HG02588 (cell line): ENCODE data around the gene ASCC1.

Experiments
- ATAC-seq: cut with Tn5 transposase; IDR thresholded peaks from one replicate; pipeline ENCODE4 v1.9.1; 2021; ENCODE audit warnings: mild to moderate bottlenecking, moderate library complexity; ENCODE audit not compliant: unreplicated experiment

ASCC1 gene

DNA sequence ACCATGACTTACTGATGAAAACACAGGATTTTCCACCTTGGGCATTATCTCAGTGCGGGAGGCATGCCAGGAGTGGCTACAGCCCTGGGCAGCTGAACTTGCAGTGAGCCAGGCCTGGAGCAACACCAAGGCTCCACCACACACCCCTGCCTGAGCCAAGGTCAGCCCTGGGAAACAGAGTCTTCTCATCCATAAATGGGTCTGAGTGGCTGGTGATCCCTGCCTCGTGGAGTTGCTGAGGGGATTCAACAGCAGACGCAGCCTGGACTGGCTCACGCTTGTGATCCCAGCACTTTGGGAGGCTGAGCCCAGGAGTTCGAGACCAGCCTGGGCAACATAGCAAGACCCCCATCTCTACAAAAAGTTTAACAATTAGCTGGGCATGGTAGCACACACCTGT lies 160.0 kb downstream of the ASCC1 start:
- no peak for ATAC-seq

DNA sequence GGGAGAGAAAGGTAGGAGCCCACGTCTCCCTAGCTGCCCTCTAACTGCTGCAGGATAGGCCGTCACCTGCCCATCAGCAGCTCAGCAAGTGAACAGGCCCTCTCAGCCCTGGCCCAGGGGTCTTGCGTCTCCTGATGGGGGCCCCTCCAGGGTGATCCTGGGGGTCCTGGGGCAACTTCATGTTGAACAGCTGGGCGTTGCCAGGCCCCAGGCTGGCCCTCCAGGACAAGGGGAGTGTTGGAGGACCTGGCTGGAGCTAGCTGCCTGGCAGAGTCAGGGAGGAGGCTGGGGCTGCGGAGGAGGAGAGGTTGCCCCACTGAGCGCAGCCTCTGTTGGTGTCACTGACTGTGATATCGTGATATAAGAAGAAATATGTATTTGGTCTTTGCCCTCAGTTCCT lies 162.4 kb downstream of the ASCC1 start:
- ATAC-seq = no peak

DNA sequence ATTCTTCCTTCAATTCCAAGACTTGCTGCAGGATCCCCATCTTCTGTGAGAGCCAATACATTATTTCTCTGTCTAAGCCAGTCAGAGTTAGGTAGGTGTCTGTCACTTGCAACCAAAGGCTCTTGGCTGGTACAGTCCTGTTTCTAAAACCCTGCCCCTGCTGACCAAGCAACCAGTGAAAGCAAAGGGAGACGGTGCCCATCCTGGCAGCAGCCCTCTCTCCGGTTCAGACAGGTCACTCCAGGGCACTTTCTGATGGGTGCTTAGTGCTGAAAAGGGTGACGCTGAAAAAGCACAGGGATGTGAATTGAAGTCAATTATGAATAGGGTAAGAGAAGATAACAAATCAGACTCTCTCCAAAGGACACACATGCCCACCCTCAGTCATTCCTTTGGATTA lies 165.2 kb downstream of the ASCC1 start:
- no peak for ATAC-seq

DNA sequence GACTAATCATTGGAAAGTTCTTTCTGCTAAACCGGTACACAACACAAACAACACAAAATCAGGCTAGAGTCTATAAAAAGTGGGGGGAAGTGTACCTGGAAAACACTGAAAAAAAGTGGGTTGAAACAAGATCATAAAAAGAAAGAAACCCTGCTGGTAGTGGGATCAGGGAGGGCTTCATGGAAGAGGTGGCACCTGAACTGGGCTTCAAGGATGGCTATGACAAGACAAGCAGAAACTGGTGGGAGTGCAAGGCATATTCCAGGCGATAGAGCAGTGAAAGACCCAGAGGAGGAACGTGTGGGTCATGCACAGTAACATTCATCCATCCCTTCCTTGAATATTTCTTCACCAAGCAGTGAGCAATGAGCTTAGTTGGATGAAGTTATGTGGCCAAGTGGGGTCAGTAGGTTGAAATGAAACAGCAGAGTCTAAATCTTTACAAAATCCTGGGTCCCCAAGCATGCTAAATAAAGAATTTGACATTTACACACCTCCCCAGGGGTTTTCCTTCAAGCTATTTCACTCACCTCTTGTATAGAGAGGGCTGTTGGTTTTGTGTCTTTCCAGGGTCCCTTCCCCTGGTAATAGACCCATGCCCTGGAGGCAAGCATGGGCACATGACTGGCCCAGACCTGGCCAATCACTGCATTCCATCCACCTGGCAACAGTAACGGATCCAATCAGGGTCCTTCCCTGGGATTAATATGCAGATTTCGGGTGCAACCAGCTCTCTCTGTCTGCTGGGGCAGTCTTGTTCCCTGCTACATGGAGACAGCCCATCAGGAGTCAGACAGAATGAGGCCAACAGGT lies 165.9 kb downstream of the ASCC1 start:
- ATAC-seq = no peak

DNA sequence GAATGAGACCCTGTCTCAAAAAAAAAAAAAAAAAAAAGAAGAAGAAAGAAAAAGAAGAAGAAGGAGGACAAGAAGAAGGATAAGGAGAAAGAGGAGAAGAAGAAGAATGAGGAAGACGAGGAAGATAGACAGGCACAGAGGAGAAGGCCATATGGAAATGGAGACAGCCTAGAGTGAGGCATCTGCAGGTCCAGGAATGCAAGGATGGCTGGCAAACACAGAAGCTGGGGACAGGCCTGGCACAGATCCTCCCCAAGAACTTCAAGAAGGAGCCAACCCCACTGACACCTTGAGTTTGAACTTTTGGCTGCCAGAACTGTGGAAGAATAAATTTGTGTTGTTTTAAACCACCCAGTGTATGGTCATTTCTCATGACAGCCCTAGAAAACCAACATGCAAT lies 166.6 kb downstream of the ASCC1 start:
- ATAC-seq = no peak

DNA sequence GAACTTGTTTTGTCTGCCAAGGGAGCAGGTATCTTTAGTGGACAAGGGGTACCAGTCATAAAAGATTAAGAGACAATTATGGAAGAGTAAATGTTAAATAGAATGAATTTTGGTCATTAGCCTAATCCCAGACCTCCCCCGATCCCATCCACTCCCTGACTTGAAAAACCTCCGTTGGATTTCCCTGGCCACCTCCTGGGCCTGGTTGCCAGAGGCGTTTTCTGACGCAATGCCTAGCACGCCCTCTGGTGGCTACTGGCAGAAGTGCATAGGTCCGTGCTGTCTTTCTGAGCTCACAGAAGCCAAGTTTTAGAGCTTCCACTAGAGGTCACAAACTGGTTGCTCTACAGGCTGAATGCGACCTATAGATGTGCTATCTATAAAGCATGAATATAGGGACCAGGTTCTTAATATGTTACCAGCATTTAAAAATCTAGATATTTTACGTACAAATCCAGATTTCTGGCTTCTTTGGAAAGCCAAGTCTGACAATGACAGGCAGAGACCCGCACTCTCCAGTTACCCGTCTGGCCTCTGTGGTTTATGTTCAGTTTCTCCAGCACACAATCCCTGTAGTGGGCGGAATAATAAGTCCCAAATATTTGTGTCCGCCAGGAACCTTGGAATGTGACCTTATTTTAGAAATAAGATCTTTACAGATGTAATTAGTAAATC lies 167.5 kb downstream of the ASCC1 start:
- ATAC-seq = no peak
